ENCODE results near the gene NOTO. TPM values are rescaled to one million over a fixed set of nuclear protein-coding genes. Genes with fewer than 3 reads are reported as not detected.

The NOTO gene
- total and polyA plus RNA-seq, 10 of the 15 experiments (the other 5 are each of a cell fraction or from before 2014, with no cell fraction given): not detected

DNA sequence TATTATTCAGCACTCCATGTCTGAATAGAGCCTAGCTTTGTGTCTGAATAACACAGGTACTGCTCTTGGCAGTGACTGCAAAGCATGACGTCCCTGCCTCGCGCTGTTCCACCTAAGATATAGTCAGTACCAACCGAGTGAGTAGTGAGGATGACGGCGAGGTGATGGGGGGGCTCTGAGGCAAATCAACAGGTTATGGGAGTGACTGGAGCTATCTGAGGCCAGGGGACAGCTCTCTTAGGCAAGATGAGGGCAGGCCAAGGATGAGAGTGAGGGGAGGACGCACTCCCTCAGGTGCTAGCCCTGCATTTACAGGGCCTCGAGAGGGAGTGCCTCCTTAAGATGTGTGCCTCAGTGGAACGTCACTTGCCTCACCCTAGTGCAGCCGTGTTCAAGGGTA, 28.1 kb upstream of the NOTO start:
- 59% methylated on average over 10 of the region's 10 CpGs for WGBS (ENCODE audit: insufficient coverage, insufficient replicate concordance, low lambda C conversion rate, missing lambda C conversion rate)
- no TSS peak for BruUV-seq (replicated peaks)
- DNase-seq (ENCODE audit: low read depth, low spot score) (no peak), FAIRE-seq (no peak), ATAC-seq (no peak)
- no peak overlapping the region for H3K27ac ChIP-seq (ENCODE audit: control insufficient read depth, insufficient read depth)
- H2AFZ ChIP-seq (ENCODE audit: control insufficient read depth, low read depth, low read length): no peak overlapping the region
- H3K79me2 ChIP-seq (ENCODE audit: control insufficient read depth, insufficient read depth, low read length): no peaks in the 10 kb centered on the region
- intact Hi-C loops (cut with micrococcal nuclease; ENCODE audit: unreplicated experiment): no loop called here
- POLR2A ChIA-PET: no interaction called here
- in situ Hi-C loops (cut with MboI): no loop called here
- RAD21 ChIA-PET (ENCODE audit: unreplicated experiment): no interaction called here
- H3K27me3 ChIP-seq (replicated peaks in 1 of 2; ENCODE audit: control insufficient read depth in 2 of 2, insufficient read depth in 2 of 2, low read length in 1 of 2): peaks cover 13 to 14% of the 10 kb centered on the region in 2 experiments; a peak in 3 of 4 replicates
- no peak overlapping the region for H3K9ac ChIP-seq (ENCODE audit: control insufficient read depth, insufficient read depth, low read length)
- no peak overlapping the region for H3K4me3 ChIP-seq
- no peaks in the 10 kb centered on the region for H3K9me3 ChIP-seq (replicated peaks; ENCODE audit: control insufficient read depth, insufficient read depth, low read length)
- CTCF ChIA-PET: interaction anchor here (1.2 to 6.3 kb wide), 4 partner anchors 38 to 282 kb away, joined by 3 to 82 read pairs (median 30); no protein-coding TSS in a partner anchor
- TF ChIP-seq KLF5 (IDR thresholded peaks at IDR 0.05; ENCODE audit: partially characterized antibody) (no peak), NFIC (IDR thresholded peaks at IDR 0.05; ENCODE audit: low read depth, low read length) (no peak), CHD4 (IDR thresholded peaks at IDR 0.05) (no peak), PAX5 (IDR thresholded peaks at IDR 0.05; ENCODE audit: borderline replicate concordance, low read depth, low read length) (no peak), IRF4 (IDR thresholded peaks at IDR 0.05; ENCODE audit: low read depth, low read length) (no peak), ZSCAN29 (IDR thresholded peaks at IDR 0.05) (no peak), EZH2 (IDR thresholded peaks at IDR 0.05; ENCODE audit: borderline replicate concordance, control insufficient read depth, low read depth, low read length) (no peak), CHD2 (IDR thresholded peaks at IDR 0.05; ENCODE audit: borderline replicate concordance, low read depth, low read length) (no peak), MEF2B (IDR thresholded peaks at IDR 0.05; ENCODE audit: partially characterized antibody, poor library complexity, severe bottlenecking) (no peak), RAD51 (IDR thresholded peaks at IDR 0.05) (no peak), RAD21 (IDR thresholded peaks at IDR 0.05; ENCODE audit: insufficient read depth, low read depth, low read length) (no peak)
- TF ChIP-seq, protein P1, sequence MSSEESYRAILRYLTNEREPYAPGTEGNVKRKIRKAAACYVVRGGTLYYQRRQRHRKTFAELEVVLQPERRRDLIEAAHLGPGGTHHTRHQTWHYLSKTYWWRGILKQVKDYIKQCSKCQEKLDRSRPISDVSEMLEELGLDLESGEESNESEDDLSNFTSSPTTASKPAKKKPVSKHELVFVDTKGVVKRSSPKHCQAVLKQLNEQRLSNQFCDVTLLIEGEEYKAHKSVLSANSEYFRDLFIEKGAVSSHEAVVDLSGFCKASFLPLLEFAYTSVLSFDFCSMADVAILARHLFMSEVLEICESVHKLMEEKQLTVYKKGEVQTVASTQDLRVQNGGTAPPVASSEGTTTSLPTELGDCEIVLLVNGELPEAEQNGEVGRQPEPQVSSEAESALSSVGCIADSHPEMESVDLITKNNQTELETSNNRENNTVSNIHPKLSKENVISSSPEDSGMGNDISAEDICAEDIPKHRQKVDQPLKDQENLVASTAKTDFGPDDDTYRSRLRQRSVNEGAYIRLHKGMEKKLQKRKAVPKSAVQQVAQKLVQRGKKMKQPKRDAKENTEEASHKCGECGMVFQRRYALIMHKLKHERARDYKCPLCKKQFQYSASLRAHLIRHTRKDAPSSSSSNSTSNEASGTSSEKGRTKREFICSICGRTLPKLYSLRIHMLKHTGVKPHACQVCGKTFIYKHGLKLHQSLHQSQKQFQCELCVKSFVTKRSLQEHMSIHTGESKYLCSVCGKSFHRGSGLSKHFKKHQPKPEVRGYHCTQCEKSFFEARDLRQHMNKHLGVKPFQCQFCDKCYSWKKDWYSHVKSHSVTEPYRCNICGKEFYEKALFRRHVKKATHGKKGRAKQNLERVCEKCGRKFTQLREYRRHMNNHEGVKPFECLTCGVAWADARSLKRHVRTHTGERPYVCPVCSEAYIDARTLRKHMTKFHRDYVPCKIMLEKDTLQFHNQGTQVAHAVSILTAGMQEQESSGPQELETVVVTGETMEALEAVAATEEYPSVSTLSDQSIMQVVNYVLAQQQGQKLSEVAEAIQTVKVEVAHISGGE (CRISPR knock-in tag; IDR thresholded peaks at IDR 0.05): no peak
- TF ChIP-seq, protein P2, sequence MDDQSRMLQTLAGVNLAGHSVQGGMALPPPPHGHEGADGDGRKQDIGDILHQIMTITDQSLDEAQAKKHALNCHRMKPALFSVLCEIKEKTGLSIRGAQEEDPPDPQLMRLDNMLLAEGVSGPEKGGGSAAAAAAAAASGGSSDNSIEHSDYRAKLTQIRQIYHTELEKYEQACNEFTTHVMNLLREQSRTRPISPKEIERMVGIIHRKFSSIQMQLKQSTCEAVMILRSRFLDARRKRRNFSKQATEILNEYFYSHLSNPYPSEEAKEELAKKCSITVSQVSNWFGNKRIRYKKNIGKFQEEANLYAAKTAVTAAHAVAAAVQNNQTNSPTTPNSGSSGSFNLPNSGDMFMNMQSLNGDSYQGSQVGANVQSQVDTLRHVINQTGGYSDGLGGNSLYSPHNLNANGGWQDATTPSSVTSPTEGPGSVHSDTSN (IDR thresholded peaks at IDR 0.05; ENCODE audit: insufficient replicate concordance, low read depth, low read length): no peak
- TF ChIP-seq, protein P3, sequence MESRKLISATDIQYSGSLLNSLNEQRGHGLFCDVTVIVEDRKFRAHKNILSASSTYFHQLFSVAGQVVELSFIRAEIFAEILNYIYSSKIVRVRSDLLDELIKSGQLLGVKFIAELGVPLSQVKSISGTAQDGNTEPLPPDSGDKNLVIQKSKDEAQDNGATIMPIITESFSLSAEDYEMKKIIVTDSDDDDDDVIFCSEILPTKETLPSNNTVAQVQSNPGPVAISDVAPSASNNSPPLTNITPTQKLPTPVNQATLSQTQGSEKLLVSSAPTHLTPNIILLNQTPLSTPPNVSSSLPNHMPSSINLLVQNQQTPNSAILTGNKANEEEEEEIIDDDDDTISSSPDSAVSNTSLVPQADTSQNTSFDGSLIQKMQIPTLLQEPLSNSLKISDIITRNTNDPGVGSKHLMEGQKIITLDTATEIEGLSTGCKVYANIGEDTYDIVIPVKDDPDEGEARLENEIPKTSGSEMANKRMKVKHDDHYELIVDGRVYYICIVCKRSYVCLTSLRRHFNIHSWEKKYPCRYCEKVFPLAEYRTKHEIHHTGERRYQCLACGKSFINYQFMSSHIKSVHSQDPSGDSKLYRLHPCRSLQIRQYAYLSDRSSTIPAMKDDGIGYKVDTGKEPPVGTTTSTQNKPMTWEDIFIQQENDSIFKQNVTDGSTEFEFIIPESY (IDR thresholded peaks at IDR 0.05): no peak
- TF ChIP-seq, protein P4, sequence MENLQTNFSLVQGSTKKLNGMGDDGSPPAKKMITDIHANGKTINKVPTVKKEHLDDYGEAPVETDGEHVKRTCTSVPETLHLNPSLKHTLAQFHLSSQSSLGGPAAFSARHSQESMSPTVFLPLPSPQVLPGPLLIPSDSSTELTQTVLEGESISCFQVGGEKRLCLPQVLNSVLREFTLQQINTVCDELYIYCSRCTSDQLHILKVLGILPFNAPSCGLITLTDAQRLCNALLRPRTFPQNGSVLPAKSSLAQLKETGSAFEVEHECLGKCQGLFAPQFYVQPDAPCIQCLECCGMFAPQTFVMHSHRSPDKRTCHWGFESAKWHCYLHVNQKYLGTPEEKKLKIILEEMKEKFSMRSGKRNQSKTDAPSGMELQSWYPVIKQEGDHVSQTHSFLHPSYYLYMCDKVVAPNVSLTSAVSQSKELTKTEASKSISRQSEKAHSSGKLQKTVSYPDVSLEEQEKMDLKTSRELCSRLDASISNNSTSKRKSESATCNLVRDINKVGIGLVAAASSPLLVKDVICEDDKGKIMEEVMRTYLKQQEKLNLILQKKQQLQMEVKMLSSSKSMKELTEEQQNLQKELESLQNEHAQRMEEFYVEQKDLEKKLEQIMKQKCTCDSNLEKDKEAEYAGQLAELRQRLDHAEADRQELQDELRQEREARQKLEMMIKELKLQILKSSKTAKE (IDR thresholded peaks at IDR 0.05; ENCODE audit: low read depth, poor library complexity, severe bottlenecking): no peak
- no peaks in the 10 kb centered on the region for H4K20me1 ChIP-seq (ENCODE audit: control insufficient read depth, insufficient read depth)
- no peaks in the 10 kb centered on the region for H3K36me3 ChIP-seq (ENCODE audit: control insufficient read depth in 2 of 2, insufficient read depth in 2 of 2, low read length in 1 of 2)
- SMC1A ChIA-PET (ENCODE audit: uncharacterized antibody, unreplicated experiment): interaction anchor here (1.2 kb wide), 1 partner anchor 32 kb away, joined by 3 read pairs; no protein-coding TSS in a partner anchor
- peaks cover 13% of the 10 kb centered on the region; the same call in 1 of the 2 replicates for H3K4me1 ChIP-seq (ENCODE audit: control insufficient read depth, insufficient read depth, low read length)
- H3K4me2 ChIP-seq (ENCODE audit: control insufficient read depth, insufficient read depth): no peak overlapping the region

Measured in GM12878 (cell line).